ENCODE measurements around the gene ZNF559.

Gene ZNF559

GRCh38 chr19:9329999-9330398 is 6.0 kb downstream of the ZNF559 start:
- no peak overlapping the region for H3K27ac ChIP-seq
- no peak for TF ChIP-seq CTCF (conservative IDR thresholded peaks at IDR 0.05)

- H3K27ac ChIP-seq, result no peak overlapping the region
- no peak for TF ChIP-seq CTCF (conservative IDR thresholded peaks at IDR 0.05)
Measured at GRCh38 chr19:9342610-9343304, 18.8 kb downstream of the ZNF559 start.

GRCh38 chr19:9345005-9345404 is 21.0 kb downstream of the ZNF559 start:
- TF ChIP-seq CTCF (conservative IDR thresholded peaks at IDR 0.05), result no peak
- no peak overlapping the region for H3K27ac ChIP-seq

- no peak for TF ChIP-seq CTCF (conservative IDR thresholded peaks at IDR 0.05)
- H3K27ac ChIP-seq, result no peak overlapping the region
Measured at GRCh38 chr19:9348253-9348652, 24.3 kb downstream of the ZNF559 start.

- no peak for TF ChIP-seq CTCF (conservative IDR thresholded peaks at IDR 0.05)
- H3K27ac ChIP-seq, result no peak overlapping the region
Measured at GRCh38 chr19:9348671-9349070, 24.7 kb downstream of the ZNF559 start.

- H3K27ac ChIP-seq, result no peak overlapping the region
- TF ChIP-seq CTCF (conservative IDR thresholded peaks at IDR 0.05), result no peak
Measured at GRCh38 chr19:9352505-9352904, 28.5 kb downstream of the ZNF559 start.

GRCh38 chr19:9353011-9353410 is 29.0 kb downstream of the ZNF559 start:
- TF ChIP-seq CTCF (conservative IDR thresholded peaks at IDR 0.05), result no peak
- H3K27ac ChIP-seq, result no peak overlapping the region
